Lung (tissue), 12 donors: ENCODE results near the gene EML1. TPM values are rescaled to one million over a fixed set of nuclear protein-coding genes. Genes with fewer than 3 reads are reported as not detected.

Source experiments
- ATAC-seq: fragments of 200-7000 bp; cut with Tn5 transposase; one replicate; pipeline ENCODE4 v1.9.1; 2020; ENCODE audit warnings: moderate number of reproducible peaks; ENCODE audit not compliant: insufficient read depth, low FRiP score
- DNase-seq, 3 donors: peaks; one replicate each; pipeline ENCODE4 v3.0.0-alpha.2; 2013 to 2017
- H3K27ac ChIP-seq, 2 donors: one replicate each; pipeline ENCODE4 v1.5.1; 2013; ENCODE audit warnings: mild to moderate bottlenecking in 2 of 2, moderate library complexity in 2 of 2, control low read depth in 1 of 2, inconsistent platforms in 1 of 2, low read depth in 1 of 2, low read length in 1 of 2
- H3K27me3 ChIP-seq, 3 donors: one replicate each; pipeline ENCODE4 v1.5.1; 2013; ENCODE audit warnings: low read length in 2 of 3; ENCODE audit not compliant: control insufficient read depth in 3 of 3, insufficient read depth in 3 of 3
- H3K36me3 ChIP-seq, 4 donors: one replicate each; pipeline ENCODE4 v1.5.1; 2013; ENCODE audit warnings: low read length in 4 of 4, mild to moderate bottlenecking in 1 of 4, moderate library complexity in 1 of 4; ENCODE audit not compliant: control insufficient read depth in 4 of 4, insufficient read depth in 4 of 4
- H3K4me1 ChIP-seq, 5 donors: one replicate each; pipeline ENCODE4 v1.5.1; 2013; ENCODE audit warnings: low read length in 5 of 5, mild to moderate bottlenecking in 2 of 5, moderate library complexity in 1 of 5; ENCODE audit not compliant: control insufficient read depth in 5 of 5, insufficient read depth in 5 of 5
- H3K4me3 ChIP-seq: one replicate; pipeline ENCODE4 v1.5.1; 2013; ENCODE audit warnings: mild to moderate bottlenecking, control low read depth, moderate library complexity
- H3K9ac ChIP-seq, 2 donors: one replicate each; pipeline ENCODE4 v1.5.1; 2013; ENCODE audit warnings: low read length in 2 of 2, control low read depth in 1 of 2; ENCODE audit not compliant: insufficient read depth in 1 of 2
- H3K9me3 ChIP-seq, 4 donors: one replicate each; pipeline ENCODE4 v1.5.1; 2013; ENCODE audit warnings: low read length in 3 of 4, mild to moderate bottlenecking in 1 of 4, moderate library complexity in 1 of 4; ENCODE audit not compliant: control insufficient read depth in 4 of 4, insufficient read depth in 3 of 4
- CTCF ChIP-seq: IDR thresholded peaks from 2 replicates; pipeline ENCODE4 v1.5.1; 2012; ENCODE audit warnings: mild to moderate bottlenecking; ENCODE audit errors: control extremely low read depth, extremely low read depth
- WGBS, 2 donors: extraction: QIAGEN DNeasy Blood & Tissue Kit; methylation state at CpG; one replicate each; pipeline ENCODE4 v1.1.7; 2013; 5-methylcytosine and 5-hydroxymethylcytosine counted together
- polyA plus RNA-seq, 2 donors: library from polyadenylated mRNA; stranded (reverse); fragments of 200-250 nt; gene quantifications; one replicate each; pipeline ENCODE4 v1.2.1, GENCODE V29; 2013
- total RNA-seq, 2 donors: library from RNA; depleted of rRNA in 1 of 2; stranded (reverse); fragments of >200 nt in 1 of 2; gene quantifications; one replicate each; pipeline ENCODE4 v1.2.1, GENCODE V29; 2014 to 2021
- donor health status: control.
- donor health status: control.
- donor health status: Bipolar disorder and iron deficiency.
- donor health status: healthy.
- donor health status: DM: yes; HTN: yes; CAD: no.

The EML1 gene
- total and polyA plus RNA-seq, 4 donors: 6.7 to 88.0 (median 22.8) TPM

GRCh38 chr14:99971087-99971940 lies 178.1 kb downstream of the EML1 start:
- peak overlapping the region; percentile 77 to 80 for H3K27ac ChIP-seq
- peak overlapping the region; percentile 90 for H3K4me3 ChIP-seq
- H3K4me1 ChIP-seq: peaks cover 0 to 2% (median 0%) of the 10 kb centered on the region in 5 donors
- 4 to 10% methylated on average over 30 to 117 of the region's 117 CpGs for WGBS, 2 donors
- H3K9ac ChIP-seq: no peak overlapping the region
- H3K36me3 ChIP-seq: peaks cover 0 to 11% (median 2%) of the 10 kb centered on the region in 4 donors
- DNase-seq (peak; percentile 89 to 95 (median 90)), ATAC-seq (peak; percentile 91)
- no peak for TF ChIP-seq CTCF
- no peaks in the 10 kb centered on the region for H3K27me3 ChIP-seq
- peaks cover 0 to 8% (median 0%) of the 10 kb centered on the region in 4 donors for H3K9me3 ChIP-seq

- peak overlapping the region in 1 of 2 donors; percentile 68 for H3K9ac ChIP-seq
- peaks cover 0 to 11% (median 2%) of the 10 kb centered on the region in 4 donors for H3K36me3 ChIP-seq
- peak overlapping the region; percentile 28 to 77 for H3K27ac ChIP-seq
- no peaks in the 10 kb centered on the region for H3K27me3 ChIP-seq
- WGBS, 2 donors: 1% methylated on average over 27 to 79 of the region's 79 CpGs
- H3K4me1 ChIP-seq: peaks cover 0 to 2% (median 0%) of the 10 kb centered on the region in 5 donors
- no peak for ATAC-seq
- H3K9me3 ChIP-seq: peaks cover 0 to 8% (median 0%) of the 10 kb centered on the region in 4 donors
- peak overlapping the region; percentile 90 for H3K4me3 ChIP-seq
- TF ChIP-seq CTCF: no peak
- DNase-seq: peak in 2 of 3 donors; percentile 31 to 35
These were observed 178.9 kb downstream of the EML1 start for GRCh38 chr14:99971941-99972747.

GRCh38 chr14:99972748-99973466 lies 179.7 kb downstream of the EML1 start:
- peaks cover 0 to 8% (median 0%) of the 10 kb centered on the region in 4 donors for H3K9me3 ChIP-seq
- peak overlapping the region in 1 of 2 donors; percentile 68 for H3K9ac ChIP-seq
- H3K4me1 ChIP-seq: peaks cover 0 to 2% (median 0%) of the 10 kb centered on the region in 5 donors
- peaks cover 0 to 11% (median 2%) of the 10 kb centered on the region in 4 donors for H3K36me3 ChIP-seq
- no peak for TF ChIP-seq CTCF
- no peaks in the 10 kb centered on the region for H3K27me3 ChIP-seq
- no peak overlapping the region for H3K4me3 ChIP-seq
- WGBS, 2 donors: 43 to 52% methylated on average over 11 of the region's 11 CpGs
- no peak overlapping the region for H3K27ac ChIP-seq
- no peak for ATAC-seq
- no peak for DNase-seq
